Transverse colon (tissue), 4 donors: ENCODE results near the gene ADCY2. TPM values are rescaled to one million over a fixed set of nuclear protein-coding genes. Genes with fewer than 3 reads are reported as not detected.

ENCODE experiments used
- DNase-seq: peaks from one replicate; pipeline ENCODE4 v3.0.0-alpha.2; 2019
- H3K27ac ChIP-seq, 4 donors: fragments of 200-600 bp; sonication (generic); 2 replicates each; pipeline ENCODE4 v1.5.1; 2016 to 2018; ENCODE audit warnings: inconsistent platforms in 4 of 4
- H3K27me3 ChIP-seq: fragments of 200-600 bp; sonication (generic); 2 replicates; pipeline ENCODE4 v1.5.1; 2017; ENCODE audit warnings: inconsistent platforms
- H3K36me3 ChIP-seq, 4 donors: fragments of 200-600 bp; sonication (generic); 2 replicates each; pipeline ENCODE4 v1.5.1; 2017 to 2019; ENCODE audit warnings: inconsistent platforms in 4 of 4
- H3K4me1 ChIP-seq, 4 donors: fragments of 200-600 bp; sonication (generic); 2 replicates each; pipeline ENCODE4 v1.5.1; 2017 to 2020; ENCODE audit warnings: inconsistent platforms in 4 of 4
- H3K4me3 ChIP-seq, 4 donors: fragments of 200-600 bp; sonication (generic); 1 replicate in 1 of 4; 2 replicates in 3 of 4; pipeline versions ENCODE4 v1.5.1 to v1.6.1; 2017 to 2019; ENCODE audit warnings: inconsistent platforms in 4 of 4
- H3K9me3 ChIP-seq, 2 donors: fragments of 200-600 bp; sonication (generic); 2 replicates each; pipeline ENCODE4 v1.5.1; 2017 to 2019; ENCODE audit warnings: inconsistent platforms in 2 of 2
- CTCF ChIP-seq, 5 experiments: fragments of 200-600 bp in 3 of 5; fragments of 450-650 bp in 2 of 5; sonication (generic) in 3 of 5; IDR thresholded peaks; 1 replicate in 2 of 5; 2 replicates in 3 of 5; pipeline ENCODE4 v1.5.1; 2016 to 2017; ENCODE audit warnings: antibody characterized with exemption in 5 of 5, inconsistent platforms in 3 of 5, mild to moderate bottlenecking in 2 of 5, moderate library complexity in 1 of 5
- EP300 ChIP-seq: sonication (generic); formaldehyde crosslinking; IDR thresholded peaks from one replicate; pipeline ENCODE4 v1.6.1; 2017; ENCODE audit warnings: antibody characterized with exemption, low read depth
- POLR2A ChIP-seq: fragments of 450-650 bp; IDR thresholded peaks from one replicate; pipeline ENCODE4 v1.6.1; 2016; ENCODE audit warnings: antibody characterized with exemption, mild to moderate bottlenecking, moderate library complexity
- POLR2AphosphoS5 ChIP-seq, 3 donors: sonication (generic); formaldehyde crosslinking; IDR thresholded peaks; one replicate each; pipeline ENCODE4 v1.6.1; 2016; ENCODE audit warnings: antibody characterized with exemption in 3 of 3
- WGBS, 2 donors: methylation state at CpG; one replicate each; pipeline ENCODE4 v1.1.5; 2018; ENCODE audit warnings: low coverage in 1 of 2; 5-methylcytosine and 5-hydroxymethylcytosine counted together
- in situ Hi-C, 4 donors: fragments of 200-750 bp; cut with MboI; loops; one replicate each; pipeline versions ENCODE4 v1.15.0 to v1.15.1; 2017; ENCODE audit warnings: low sequenced_read_pairs in 3 of 4, low pct_ligation_motif_present in 1 of 4, low pct_unique_long_range_greater_than_20kb in 1 of 4
- intact Hi-C: fragments of 100-400 bp; cut with DNase I; formaldehyde crosslinking; loops from one replicate; pipeline ENCODE4 v1.15.1; 2023; ENCODE audit warnings: low total_unique reads
- total RNA-seq, 4 donors: library from RNA; depleted of rRNA; stranded (reverse); fragments of >200 nt; gene quantifications; one replicate each; pipeline ENCODE4 v1.1.0, GENCODE V29; 2016

ADCY2 gene
- total RNA-seq, 4 donors from 2014 or later, result 1.4 to 4.5 (median 3.1) TPM

- WGBS, 2 donors, result 20 to 42% methylated on average over 1 to 5 of the region's 5 CpGs
- Histone ChIP-seq H3K36me3 (no peaks in the 10 kb centered on the region), H3K4me3 (no peak overlapping the region), H3K9me3 (no peaks in the 10 kb centered on the region), H3K27ac (no peak overlapping the region), H3K4me1 (no peaks in the 10 kb centered on the region), H3K27me3 (no peaks in the 10 kb centered on the region)
- intact Hi-C loops, result no loop called here
- TF ChIP-seq CTCF (IDR thresholded peaks at IDR 0.05), result no peak
- no peak for TF ChIP-seq EP300
- no peak for TF ChIP-seq POLR2A
- TF ChIP-seq POLR2AphosphoS5 (IDR thresholded peaks at IDR 0.05), result no peak
- DNase-seq, result no peak
- in situ Hi-C loops, result no loop called here
Observed at GRCh38 chr5:7705261-7705660, 309.3 kb downstream of the ADCY2 start.

- in situ Hi-C loops, result no loop called here
- no peak for DNase-seq
- 88 to 95% methylated on average over 6 of the region's 6 CpGs for WGBS, 2 donors
- H3K27ac ChIP-seq, result no peak overlapping the region
- intact Hi-C loops, result no loop called here
- no peaks in the 10 kb centered on the region for H3K4me1 ChIP-seq
- no peak for TF ChIP-seq POLR2AphosphoS5 (IDR thresholded peaks at IDR 0.05)
- no peak for TF ChIP-seq EP300
- no peak for TF ChIP-seq POLR2A
- TF ChIP-seq CTCF (IDR thresholded peaks at IDR 0.05), result no peak
- no peaks in the 10 kb centered on the region for H3K9me3 ChIP-seq
- no peaks in the 10 kb centered on the region for H3K36me3 ChIP-seq
- H3K4me3 ChIP-seq, result no peak overlapping the region
- no peaks in the 10 kb centered on the region for H3K27me3 ChIP-seq
Observed at GRCh38 chr5:7705736-7706135, 309.8 kb downstream of the ADCY2 start.

GRCh38 chr5:7706256-7706655 lies 310.3 kb downstream of the ADCY2 start:
- in situ Hi-C loops (no loop called here), intact Hi-C loops (no loop called here)
- 49 to 56% methylated on average over 4 of the region's 4 CpGs for WGBS, 2 donors
- Histone ChIP-seq H3K27ac (no peak overlapping the region), H3K27me3 (no peaks in the 10 kb centered on the region), H3K36me3 (no peaks in the 10 kb centered on the region), H3K9me3 (no peaks in the 10 kb centered on the region), H3K4me3 (no peak overlapping the region), H3K4me1 (no peaks in the 10 kb centered on the region)
- TF ChIP-seq POLR2A (no peak), CTCF (IDR thresholded peaks at IDR 0.05) (no peak), EP300 (no peak), POLR2AphosphoS5 (IDR thresholded peaks at IDR 0.05) (no peak)
- no peak for DNase-seq

- intact Hi-C loops, result no loop called here
- Histone ChIP-seq H3K27ac (no peak overlapping the region), H3K36me3 (no peaks in the 10 kb centered on the region), H3K4me3 (no peak overlapping the region), H3K9me3 (no peaks in the 10 kb centered on the region), H3K4me1 (no peaks in the 10 kb centered on the region), H3K27me3 (no peaks in the 10 kb centered on the region)
- 63 to 76% methylated on average over 5 to 6 of the region's 6 CpGs for WGBS, 2 donors
- no peak for DNase-seq
- TF ChIP-seq POLR2A (no peak), POLR2AphosphoS5 (IDR thresholded peaks at IDR 0.05) (no peak), EP300 (no peak), CTCF (IDR thresholded peaks at IDR 0.05) (no peak)
- in situ Hi-C loops, result no loop called here
Observed at GRCh38 chr5:7714119-7714518, 318.2 kb downstream of the ADCY2 start.
